ENCODE measurements around the gene EXOC3L4.

EXOC3L4 gene

DNA sequence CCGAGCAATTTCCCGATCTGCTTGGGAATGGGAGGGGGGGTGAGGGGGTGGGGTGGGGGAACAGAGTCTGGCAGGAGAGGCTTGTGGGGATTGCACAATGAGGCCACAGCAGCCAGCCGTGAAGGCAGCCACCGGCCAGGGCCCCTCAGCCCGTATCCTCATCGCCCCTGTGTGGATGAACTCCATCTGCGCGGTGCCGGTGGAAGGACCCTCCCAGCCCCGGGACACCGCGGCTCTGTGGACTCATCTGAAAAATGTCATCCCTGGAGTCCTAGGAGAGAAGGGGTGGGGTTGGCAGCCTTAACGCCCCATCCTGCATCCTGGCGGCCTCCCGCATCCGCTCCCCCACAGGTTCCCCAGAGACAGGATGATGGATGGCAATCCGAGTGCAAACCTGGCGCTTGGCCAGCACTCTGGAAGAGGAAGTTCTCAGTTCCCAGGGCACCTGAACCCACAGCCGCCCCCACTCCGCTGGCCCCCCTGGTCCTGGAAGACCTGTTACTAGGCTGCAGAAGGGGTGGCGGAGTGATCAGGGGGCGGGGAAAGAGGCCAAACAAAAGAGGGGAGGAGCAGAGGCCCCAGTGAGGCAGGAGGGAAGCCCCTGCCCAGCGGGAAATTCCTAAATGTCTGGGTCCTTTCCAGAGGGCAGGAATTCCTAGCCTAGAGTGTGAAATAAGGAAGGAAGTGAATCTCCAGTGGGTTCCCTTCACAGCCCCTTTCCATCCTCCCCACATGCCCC, 27.5 kb downstream of the EXOC3L4 start:
- no peak for DNase-seq (ENCODE audit: low read depth)

DNA sequence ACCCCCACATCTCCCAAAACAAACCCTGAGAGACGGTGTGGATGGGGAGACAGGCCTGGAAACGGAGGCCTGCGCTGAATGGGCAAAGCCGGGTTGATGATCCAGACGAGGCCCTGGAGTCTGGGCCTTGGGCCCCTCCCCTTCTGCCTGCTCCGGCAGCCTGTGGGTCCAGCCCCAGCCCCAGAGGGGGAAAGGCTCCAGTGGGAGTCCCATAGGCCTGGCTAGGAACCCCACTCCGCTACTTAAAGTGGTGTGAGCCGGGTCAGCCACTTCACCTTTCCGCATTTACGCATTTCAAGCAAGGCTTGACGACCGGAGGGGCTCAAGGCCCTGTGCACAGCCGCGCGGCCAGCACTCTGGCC, 28.0 kb downstream of the EXOC3L4 start:
- DNase-seq (ENCODE audit: low read depth): no peak

DNA sequence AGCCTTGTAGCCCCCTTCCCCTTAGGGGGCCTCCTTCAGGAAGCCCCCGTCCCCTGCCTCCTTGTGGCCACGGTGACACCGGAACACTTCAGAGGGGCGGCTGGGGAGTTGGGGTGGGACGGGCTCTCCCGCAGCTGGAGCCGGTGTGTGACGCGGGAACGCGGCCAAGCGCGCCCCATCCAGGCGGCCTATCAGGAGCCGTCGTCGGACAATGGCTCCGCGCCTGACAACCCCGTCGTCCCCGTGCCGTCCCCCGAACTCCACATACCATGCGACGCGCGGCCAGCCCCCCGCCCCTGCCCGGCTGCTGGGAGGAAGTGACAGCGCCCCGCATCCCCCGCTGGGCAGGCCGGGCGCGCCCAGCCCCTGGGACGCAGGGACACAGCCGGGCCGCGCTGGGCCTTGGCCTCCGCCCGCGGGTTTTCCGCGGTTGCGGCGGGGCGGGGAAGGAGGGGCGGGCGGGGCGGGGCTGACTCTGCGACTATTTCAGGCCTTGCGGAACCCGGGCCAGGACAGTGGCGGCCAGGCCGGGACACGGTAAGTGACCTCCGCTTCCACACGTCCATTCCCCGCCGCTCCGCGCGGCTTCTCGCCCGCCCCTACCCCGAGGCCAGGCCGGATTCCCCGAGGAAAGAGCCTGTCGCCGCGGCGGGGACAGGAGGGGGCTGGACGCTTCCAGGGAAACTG, 28.6 kb downstream of the EXOC3L4 start, which contains the start of gene TNFAIP2:
TSS of gene TNFAIP2 (plus strand) at position 515 of the 687 bp plus-strand sequence. CDS start 2,997 bp downstream, outside the sequence.
- no peak for DNase-seq (ENCODE audit: low read depth)

DNA sequence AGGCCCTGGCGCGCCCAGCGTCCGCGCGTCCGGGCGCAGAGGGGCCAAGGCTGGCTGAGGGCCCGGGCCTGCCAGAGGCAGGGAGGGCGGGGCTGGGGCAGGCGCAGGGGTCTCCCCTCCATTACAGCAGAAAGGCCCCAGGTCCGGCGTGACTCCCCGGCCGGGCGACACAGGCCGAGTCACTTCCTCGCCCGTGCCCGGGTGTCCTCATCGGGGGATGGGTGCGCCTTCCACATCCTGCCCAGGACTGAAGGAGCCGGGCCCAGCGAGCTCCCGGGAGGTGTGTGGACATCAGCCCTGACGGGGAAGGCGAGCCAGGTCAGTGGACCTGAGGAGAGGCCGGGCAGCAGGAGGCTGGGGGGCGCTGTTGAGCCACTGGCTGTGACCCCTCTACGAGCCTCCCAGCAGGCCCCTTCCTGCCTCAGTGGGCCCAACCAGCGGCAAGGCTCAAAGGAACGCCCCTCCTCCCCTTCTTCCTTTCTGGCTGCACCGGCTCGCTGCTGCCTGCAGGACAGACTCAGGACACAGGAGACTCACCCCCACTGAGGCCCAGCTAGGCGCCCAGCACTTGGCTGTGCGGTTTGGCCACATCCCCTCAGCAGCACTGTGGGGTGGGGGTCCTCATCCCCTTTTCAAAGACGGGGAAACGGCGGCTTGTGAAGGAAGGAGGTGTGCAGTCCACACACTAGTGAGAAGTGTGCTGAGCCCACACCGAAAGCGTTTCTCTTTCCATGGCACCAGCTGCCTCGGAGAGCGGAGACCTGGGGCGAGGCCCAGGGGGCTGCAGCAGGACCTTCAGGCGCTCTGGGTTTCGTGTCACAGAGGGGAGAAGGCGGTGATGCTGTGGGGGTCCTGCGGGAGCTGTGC, 29.3 kb downstream of the EXOC3L4 start:
- DNase-seq (ENCODE audit: low read depth): no peak

DNA sequence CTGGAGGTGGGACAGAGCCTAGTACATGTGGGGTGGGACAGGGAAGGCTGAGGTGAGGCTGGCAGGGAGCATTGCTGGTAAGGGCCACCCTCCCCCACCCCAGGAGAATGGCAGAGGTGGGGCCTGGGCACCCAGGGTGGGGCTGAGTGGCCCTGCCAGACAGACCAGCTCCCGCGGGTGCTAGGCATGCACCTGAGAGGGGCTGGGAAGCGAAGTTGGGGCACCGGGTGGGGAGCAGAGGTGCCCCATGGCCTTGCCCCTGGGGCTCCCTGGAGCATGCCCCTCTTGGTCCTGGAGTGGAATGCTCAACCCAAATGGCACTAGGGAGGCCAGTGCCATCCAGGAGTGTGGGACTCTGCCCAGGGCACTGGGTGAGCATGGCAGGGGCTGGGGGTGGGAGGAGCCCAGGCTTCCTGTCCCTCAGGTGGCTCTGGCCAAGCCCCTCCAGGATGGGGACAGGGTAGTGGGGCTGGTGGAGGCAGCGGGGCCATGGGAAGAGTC, 30.0 kb downstream of the EXOC3L4 start:
- DNase-seq (ENCODE audit: low read depth): no peak

DNA sequence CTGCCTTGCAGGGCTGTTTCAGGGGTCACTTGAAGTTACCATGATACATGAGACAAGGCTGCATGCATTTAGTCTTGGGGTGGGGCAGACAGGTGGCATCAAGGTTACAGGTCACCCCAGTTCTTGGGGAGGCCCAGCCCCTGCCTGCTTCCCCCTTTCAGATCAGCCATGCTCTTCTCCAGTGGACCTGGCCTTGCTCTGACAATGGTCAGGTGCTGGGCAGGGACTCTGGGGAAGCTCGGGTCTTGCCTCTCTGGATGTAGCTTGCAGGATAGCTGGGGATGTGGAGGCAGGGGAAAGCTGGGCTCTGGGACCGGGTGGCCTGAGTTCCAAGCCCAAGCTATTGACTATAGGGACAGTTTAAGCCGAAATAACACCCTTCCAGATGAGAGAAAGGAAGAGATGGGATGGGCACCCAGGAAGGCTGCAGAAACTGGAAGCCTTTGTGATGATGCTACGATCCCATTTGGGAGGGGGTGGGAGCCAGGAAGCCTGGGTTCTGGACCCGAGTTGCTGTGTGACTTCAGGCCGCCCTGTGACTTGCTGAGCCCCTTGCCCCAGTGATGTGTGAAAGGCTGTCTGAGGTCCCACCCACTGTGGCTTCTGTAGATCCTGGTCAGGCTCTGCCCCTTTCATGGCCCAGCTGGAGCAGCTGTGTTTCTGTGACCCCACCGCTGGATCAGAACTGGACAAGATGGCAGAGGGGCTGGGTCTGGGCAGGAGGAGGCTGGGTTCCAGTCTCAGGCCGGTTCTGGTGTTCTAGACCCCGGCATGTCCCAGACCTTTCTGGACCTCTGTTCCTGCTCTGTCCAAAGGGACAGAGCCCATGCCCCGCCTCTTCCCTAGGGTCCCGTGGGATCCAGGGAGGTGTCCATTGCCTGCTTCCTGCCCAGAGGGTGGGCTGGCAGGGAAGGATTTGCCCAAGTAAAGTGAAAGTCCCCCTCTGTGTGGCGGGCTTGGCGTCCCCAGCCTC, 30.9 kb downstream of the EXOC3L4 start:
- no peak for DNase-seq (ENCODE audit: low read depth)

DNA sequence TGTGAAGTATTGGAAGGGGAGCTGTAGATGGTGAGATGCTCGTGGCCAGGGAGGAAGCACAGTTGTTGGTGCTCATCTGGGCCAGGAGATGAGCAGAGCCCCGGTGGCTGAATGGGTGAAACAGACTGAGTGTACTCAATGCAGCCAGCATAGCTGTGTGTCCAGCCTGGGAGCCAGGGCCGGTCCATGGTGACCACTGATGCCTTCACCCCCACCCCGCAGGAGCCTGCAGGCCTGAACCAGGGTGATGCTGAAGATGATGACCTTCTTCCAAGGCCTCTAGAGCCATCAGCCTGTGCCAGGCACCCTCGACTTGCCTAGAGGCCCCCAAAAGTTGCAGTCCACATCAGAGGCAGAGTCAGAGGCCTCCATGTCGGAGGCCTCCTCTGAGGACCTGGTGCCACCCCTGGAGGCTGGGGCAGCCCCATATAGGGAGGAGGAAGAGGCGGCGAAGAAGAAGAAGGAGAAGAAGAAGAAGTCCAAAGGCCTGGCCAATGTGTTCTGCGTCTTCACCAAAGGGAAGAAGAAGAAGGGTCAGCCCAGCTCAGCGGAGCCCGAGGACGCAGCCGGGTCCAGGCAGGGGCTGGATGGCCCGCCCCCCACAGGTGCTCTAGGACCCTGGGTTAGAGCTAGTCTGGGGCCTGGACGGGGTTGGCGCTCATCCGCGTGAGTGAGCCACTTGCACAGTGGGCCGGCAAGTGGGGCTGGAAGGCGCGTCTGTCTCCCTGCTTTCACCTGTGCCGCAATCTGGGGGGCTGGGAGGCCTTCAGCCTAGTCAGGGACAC, 31.8 kb downstream of the EXOC3L4 start:
- no peak for DNase-seq (ENCODE audit: low read depth)

DNA sequence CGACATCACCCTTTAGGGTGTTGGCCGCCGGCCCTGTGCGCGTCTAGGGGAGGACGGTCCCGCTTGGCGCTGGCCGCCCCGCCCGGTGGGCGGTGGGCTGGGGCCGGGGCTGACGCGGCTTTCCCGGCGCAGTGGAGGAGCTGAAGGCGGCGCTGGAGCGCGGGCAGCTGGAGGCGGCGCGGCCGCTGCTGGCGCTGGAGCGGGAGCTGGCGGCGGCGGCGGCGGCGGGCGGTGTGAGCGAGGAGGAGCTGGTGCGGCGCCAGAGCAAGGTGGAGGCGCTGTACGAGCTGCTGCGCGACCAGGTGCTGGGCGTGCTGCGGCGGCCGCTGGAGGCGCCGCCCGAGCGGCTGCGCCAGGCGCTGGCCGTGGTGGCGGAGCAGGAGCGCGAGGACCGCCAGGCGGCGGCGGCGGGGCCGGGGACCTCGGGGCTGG, 32.4 kb downstream of the EXOC3L4 start:
- no peak for DNase-seq (ENCODE audit: low read depth)

DNA sequence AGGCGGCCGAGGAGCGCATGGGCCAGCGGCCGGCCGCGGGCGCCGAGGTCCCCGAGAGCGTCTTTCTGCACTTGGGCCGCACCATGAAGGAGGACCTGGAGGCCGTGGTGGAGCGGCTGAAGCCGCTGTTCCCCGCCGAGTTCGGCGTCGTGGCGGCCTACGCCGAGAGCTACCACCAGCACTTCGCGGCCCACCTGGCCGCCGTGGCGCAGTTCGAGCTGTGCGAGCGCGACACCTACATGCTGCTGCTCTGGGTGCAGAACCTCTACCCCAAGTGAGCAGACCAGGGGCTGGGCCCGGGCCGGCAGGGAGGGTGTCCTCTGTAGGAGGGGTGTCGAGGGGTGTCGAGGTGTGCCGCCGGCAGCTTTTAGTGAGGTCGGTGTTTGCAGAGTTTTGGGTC, 32.8 kb downstream of the EXOC3L4 start:
- DNase-seq (ENCODE audit: low read depth): no peak

DNA sequence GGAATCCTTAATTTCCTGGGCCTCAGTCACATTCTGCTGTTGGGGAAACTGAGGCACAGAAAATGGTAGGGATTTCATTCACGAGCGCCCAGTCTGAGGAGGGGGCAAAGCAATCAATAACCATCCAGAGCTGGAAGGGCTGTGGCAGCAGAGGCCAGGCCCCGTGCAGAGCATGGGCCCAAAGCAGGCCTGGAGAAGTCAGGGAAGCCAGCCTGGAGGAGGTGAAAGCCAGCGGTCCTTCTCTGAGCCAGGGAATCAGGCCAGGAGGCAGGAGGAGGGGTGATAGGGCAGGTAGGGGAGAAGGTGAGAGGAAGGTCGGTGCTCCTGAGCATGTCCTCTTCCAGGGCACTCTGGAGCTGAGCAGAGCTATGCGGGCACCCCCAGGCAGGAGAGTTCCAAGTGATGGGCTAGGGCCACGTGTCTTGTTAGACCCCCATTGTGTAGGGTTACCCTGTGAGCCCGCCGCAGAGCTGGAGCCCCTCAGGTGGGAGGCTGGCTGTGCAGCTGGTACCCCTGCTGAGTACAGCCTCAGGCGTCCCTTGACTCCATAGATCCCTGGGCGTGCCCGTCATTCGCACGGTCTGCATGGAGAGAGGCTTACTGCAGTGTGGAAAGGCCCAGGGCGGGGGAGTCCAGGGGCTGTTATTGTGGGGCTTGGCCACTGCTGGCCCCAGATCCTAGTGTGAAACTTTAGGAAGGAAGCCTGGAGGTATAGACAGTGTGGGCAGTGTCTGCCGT, 33.5 kb downstream of the EXOC3L4 start:
- DNase-seq (ENCODE audit: low read depth): no peak

DNA sequence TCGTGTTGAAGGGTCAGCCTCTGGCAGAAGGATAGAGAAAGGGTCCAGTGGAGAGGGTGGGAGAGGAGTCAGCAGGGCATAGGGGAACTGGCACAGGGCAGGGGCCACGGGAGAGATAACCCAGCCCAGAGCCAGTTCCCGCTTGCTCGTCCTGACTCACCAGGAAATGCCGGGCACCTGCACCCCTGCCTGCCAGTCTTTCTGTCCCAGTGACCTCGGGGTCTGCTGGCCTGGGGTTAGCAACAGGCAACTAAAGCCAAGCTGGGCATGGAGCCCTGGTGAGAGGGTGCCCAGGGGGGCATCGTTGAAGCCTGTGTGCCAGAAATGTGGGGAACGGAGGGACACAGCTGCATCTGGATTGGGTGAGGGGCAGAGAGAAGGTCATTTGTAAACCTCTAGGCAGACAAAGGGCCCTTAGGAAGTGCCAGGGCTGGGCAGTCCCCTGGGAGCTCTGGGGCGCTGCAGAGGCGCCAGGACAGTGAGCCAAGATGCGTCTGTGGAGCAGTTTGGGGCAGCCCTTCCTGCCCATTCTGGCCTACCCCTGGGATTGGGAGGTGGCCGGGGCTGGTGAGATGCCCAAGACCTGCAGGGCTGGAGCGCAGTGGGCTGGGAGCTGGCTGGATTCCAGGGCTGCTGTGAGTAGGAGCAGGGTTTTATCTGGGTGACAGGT, 34.2 kb downstream of the EXOC3L4 start:
- no peak for DNase-seq (ENCODE audit: low read depth)

DNA sequence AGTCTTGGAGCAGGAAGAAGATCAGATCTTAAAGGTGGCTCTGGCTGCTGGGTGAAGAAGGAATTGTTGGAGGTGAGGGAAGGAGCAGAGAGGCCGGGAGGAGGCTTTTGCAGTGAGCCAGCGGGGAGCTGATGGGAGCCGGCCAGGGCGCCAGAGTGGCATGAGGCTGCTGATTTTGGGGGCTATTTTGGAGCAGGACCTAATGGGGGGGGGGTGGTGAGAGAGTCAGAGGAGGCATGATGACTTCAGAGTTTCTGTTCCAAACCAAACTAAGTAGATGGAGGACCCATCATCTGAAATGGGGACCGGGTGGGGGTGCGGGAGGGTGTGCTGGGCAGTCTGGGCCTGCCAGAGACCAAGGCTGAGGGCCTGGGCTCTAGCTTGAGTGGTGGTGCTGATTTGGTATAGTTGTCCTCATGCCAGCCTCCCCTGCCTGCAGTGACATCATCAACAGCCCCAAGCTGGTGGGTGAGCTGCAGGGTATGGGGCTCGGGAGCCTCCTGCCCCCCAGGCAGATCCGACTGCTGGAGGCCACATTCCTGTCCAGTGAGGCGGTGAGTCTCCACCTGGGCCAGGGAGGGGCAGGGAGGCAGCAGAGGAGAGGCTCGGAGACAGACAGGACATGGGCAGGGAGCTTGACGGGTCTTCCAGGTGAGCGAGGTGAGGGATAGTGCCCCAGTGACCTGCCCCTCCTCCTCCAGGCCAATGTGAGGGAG, 34.9 kb downstream of the EXOC3L4 start:
- no peak for DNase-seq (ENCODE audit: low read depth)

DNA sequence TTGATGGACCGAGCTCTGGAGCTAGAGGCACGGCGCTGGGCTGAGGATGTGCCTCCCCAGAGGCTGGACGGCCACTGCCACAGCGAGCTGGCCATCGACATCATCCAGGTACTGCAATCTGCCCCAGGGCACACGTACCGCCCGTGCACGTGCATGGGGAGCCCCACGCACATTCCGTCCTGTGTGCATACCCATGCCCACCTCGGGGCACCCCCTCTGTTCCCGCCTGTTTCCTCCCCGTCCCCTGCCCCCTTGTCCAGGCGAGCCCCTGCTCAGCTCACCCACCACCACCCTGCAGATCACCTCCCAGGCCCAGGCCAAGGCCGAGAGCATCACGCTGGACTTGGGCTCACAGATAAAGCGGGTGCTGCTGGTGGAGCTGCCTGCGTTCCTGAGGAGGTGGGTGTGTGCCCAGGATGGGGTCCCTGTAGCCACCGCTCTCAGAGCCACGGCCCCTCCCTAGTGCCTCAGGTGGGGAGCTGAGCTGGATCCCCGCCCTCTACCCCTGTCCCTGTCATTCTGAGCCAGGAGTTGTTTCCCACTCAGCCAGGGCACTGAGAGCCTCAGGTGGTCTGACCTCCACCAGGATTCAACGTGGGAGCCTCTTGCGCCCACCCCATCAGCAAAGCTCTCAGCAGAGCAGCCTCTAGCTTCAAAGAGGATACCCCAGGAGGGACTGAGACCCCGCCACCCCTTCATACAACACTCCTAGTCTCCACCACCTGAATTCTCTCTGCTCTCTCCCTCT, 35.7 kb downstream of the EXOC3L4 start:
- no peak for DNase-seq (ENCODE audit: low read depth)

DNA sequence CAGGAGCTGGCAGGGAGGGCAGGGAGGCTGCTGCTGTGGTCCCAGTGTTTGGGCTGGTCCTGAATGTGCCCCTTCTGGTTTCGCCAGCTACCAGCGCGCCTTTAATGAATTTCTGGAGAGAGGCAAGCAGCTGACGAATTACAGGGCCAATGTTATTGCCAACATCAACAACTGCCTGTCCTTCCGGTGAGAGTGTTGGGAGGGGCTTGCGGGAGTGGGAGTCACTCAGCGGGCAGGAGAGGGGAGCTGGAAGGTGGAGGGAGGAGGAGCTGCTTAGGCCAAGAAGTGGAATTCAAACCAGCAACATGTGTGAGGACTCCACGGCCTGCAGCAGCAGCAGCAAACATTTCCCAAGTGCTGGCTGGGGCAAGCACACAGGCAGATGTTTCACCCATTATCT, 36.4 kb downstream of the EXOC3L4 start:
- no peak for DNase-seq (ENCODE audit: low read depth)

DNA sequence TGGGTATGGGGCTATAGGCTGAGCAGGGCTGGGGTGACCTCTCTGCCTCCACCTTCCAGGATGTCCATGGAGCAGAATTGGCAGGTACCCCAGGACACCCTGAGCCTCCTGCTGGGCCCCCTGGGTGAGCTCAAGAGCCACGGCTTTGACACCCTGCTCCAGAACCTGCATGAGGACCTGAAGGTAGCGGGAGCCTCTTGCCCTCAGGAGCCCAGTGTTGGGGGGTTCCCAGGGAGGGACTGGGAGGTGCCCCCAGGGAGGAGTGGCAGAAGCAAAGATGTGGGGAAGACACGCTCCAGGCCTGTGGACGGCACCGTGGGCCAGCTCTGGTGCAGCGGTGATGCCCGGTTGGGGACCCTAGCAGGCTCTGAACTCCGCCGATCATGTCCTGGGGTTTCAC, 37.1 kb downstream of the EXOC3L4 start:
- DNase-seq (ENCODE audit: low read depth): no peak

DNA sequence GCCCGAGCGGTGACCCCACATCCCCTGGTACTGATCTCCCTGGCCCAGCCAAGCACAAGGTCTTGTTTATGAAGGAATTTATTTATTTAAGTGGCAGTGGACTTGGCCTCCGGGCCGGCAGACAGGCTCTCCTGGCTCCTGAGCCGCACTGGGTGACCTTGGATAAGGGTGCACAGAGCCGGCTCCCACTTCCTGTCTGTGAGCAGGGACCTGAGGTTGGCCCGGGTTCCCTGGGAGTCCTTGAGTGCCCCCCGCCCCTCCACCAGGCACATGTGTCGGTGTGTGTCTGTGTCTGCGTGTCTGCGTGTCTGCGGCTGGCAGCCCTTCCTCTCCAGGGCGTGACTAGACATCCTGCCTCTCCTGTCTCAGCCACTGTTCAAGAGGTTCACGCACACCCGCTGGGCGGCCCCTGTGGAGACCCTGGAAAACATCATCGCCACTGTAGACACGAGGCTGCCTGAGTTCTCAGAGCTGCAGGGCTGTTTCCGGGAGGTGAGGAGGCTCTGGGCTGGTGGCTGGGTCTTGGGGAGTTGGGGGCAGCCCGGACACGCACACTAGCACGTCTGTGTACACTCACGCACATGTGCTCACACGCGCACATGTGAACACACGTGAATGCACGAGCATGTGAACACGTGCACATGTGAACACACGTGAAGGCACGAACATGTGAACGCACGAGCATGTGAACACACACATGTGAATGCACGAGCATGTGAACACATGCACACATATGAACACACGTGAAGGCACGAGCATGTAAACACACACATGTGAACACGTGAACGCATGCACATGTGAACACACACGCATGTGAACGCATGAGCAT, 38.1 kb downstream of the EXOC3L4 start:
- DNase-seq (ENCODE audit: low read depth): no peak
